NCI-H2081 (cell line): ENCODE measurements around the gene PROZ.

Source experiments
- DNase-seq, 2 experiments: peaks; one replicate each; lab custom pipeline; 2025; lab: John Stamatoyannopoulos, UW

The PROZ gene

DNA sequence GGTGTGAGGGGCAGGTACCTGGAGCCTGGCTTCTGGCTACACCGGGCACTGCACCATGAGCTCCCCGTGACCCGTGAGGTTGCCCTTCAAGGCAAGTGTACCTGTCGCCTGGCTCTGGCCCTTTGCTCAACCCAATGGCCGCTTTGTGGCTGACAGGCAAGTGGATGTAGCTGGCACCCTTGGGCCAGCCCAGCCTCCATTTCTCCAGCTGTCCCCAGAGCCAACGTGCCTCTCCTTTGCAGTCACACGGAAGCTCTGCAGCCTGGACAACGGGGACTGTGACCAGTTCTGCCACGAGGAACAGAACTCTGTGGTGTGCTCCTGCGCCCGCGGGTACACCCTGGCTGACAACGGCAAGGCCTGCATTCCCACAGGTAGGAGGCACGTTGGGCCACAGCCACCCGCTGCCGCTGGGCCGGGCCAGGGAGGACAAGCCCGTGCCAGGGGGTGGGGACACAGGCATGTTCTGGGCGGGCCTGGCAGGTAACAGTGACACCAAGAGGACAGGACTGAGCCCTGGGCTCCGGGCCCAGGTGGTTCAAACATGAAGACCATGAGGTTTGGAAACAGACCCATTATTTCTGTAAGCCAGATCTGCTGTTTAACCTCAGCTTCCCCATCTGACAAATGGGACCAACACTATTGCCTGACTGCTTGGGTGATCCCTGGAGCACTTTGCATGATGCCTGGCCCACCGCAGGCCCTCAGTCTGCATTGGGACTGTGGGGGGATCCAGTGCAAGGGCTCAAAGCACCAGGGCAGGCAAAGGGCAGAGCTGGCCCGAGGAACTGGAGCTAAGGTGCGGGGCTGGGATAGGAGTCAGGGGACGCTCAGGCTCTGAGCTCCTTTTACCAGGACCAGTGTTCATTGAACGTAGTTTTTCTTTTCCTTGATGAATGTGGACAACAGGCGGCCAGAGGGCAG, 17.5 kb upstream of the PROZ start:
- DNase-seq = no peak

DNA sequence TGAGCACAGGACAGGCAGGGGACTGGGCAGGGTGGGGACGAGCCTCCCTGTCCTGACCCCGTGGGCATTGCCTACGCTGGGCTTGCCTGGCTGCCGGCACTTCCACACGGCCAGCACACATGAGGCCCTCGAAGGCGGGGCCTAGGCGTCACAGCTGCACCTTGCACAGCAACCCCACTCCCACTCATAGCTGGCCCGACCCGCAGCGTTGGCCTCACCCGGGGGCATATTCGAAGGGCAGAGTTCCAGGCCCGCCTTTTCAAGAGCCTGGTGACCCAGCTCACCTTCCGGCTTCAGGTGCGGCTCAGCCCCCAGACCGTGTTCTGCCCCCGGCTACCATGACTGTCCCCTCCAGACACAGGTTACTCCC, 16.9 kb upstream of the PROZ start:
- no peak for DNase-seq

GRCh38 chr13:113142876-113143275, 15.6 kb upstream of the PROZ start:
- no peak for DNase-seq

DNA sequence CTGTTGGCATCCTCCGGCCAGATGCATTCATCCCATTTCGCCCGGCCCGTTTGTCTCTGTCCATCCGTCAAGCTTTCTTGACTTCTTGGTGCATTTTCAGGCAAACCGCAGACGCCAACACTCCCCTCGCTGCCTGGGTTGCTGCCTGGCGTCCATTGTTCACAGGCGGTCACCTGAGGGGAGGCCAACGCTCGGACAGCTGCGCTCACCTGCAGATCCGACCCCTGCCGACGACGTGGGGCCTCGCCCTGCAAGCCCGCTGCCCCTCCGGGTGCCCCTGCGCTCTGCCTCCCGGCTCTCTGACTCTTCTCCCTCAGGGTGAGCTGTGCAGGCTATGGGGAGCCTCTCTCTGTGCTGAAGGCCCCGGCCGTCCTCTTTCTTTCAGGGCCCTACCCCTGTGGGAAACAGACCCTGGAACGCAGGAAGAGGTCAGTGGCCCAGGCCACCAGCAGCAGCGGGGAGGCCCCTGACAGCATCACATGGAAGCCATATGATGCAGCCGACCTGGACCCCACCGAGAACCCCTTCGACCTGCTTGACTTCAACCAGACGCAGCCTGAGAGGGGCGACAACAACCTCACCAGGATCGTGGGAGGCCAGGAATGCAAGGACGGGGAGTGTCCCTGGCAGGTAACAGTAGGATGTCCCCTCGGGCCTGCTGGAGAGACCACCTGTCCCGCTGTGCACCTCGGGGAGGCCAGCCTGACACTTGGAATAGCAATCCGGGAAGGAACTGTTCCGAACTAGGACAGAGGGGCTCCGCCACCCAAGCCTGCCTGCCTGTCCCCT, 14.8 kb upstream of the PROZ start:
- no peak for DNase-seq

DNA sequence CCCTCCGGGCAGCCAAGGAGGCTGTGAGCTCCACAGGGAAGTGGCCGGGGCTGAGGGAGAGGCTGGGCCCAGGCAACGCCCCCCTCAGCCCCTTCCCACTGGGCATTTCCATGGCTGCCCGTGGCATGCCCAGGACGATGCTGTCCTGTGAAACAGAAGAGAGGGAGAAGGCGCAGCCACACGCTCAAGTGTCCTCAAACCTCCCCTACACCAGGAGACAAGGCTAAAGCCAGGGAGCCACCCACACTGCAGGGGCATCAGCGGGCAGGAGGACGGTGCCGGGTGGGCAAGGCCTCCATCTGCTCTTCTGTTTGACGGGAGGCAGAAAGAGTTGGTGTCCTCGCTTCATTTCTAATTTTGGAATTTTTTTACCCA, 14.2 kb upstream of the PROZ start:
- no peak for DNase-seq

GRCh38 chr13:113145496-113145895, 13.0 kb upstream of the PROZ start:
- no peak for DNase-seq

DNA sequence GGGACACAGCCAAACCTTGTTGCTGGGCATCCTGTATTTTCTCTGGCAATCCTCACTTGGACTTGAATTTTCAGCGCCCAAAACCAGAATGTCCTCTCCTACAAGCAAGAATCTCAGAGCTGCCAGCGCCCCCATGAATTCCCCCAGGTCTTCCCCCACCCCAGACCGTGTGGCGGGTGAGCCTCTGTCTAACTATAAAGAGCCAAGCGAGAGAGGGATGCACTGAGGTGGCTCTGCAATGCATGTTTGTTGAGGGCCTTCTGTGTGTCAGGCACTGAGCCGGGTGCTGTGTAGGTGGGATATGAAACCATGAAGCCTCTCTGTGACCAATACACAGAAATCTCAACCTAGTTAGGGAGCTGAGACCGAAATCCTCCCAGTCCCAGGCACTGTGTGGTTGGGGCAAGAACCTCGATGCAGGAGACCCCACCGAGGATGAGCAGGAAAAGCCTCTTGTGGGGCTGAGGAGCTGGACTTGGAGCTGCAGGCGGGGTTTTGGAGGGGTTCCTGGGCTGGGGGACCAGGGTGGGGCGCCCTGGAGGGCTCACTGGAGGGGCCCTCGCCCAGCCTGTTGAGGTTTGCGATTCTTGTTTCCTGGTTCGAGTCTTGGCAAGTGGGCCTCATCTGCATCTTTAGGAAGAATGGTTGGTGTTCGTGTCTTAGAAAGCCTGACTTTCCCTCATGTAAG, 12.4 kb upstream of the PROZ start:
- no peak for DNase-seq

DNA sequence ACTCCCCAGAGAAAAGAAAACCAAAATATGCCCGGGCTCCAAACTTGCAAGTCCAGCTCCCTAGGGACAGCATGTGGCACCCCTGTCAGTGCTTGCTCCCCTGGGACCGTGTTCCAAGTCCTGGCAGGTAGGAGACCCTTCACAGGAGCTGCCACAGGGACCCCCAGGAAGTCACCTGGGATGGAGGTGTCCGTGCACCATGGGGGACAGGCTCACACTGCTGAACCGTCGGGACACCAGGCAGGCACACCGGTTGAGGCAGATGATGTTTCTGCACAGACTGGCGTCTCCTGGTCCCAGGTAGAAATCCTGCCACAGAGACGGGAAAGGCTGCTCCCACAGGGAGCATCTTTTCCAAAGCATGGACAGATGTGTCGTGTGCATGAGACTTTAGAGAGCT, 11.7 kb upstream of the PROZ start:
- no peak for DNase-seq

DNA sequence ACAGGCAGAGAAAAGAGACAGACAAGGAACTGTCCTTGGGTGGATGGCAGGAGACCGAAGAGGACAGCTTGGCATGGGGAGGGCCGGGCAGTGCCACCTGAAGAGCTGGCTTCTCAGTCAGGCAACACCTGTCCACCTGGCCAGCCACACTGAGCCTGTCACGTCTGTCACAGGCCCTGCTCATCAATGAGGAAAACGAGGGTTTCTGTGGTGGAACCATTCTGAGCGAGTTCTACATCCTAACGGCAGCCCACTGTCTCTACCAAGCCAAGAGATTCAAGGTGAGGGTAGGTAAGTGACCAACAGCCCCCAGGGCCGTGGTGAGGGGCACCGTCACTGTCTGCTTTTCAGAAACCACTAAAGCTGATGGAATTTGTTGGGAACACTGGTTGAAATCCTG, 11.2 kb upstream of the PROZ start:
- no peak for DNase-seq

DNA sequence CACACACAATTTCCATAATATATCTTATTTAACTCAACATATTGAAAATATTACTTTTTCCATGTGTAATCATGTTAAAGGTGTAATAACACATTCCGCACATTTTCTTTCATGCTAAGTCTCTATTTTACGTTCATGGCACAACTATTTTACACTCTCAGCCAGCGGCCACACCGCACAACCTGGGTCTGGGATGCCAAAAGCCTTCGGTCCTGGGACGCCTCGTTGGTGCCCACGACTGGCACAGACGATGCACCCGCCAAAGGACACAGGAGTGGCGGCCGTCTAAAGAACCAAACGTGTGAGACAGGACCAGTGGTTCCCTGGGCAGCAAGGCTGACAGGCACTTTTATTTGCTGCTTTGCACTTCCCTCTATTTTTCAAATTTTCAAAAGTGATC, 10.0 kb upstream of the PROZ start:
- DNase-seq = no peak

DNA sequence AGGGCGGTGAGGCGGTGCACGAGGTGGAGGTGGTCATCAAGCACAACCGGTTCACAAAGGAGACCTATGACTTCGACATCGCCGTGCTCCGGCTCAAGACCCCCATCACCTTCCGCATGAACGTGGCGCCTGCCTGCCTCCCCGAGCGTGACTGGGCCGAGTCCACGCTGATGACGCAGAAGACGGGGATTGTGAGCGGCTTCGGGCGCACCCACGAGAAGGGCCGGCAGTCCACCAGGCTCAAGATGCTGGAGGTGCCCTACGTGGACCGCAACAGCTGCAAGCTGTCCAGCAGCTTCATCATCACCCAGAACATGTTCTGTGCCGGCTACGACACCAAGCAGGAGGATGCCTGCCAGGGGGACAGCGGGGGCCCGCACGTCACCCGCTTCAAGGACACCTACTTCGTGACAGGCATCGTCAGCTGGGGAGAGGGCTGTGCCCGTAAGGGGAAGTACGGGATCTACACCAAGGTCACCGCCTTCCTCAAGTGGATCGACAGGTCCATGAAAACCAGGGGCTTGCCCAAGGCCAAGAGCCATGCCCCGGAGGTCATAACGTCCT, 9.4 kb upstream of the PROZ start:
- no peak for DNase-seq

GRCh38 chr13:113149711-113150549, 8.5 kb upstream of the PROZ start:
- no peak for DNase-seq

GRCh38 chr13:113150550-113151365, 7.7 kb upstream of the PROZ start:
- no peak for DNase-seq

DNA sequence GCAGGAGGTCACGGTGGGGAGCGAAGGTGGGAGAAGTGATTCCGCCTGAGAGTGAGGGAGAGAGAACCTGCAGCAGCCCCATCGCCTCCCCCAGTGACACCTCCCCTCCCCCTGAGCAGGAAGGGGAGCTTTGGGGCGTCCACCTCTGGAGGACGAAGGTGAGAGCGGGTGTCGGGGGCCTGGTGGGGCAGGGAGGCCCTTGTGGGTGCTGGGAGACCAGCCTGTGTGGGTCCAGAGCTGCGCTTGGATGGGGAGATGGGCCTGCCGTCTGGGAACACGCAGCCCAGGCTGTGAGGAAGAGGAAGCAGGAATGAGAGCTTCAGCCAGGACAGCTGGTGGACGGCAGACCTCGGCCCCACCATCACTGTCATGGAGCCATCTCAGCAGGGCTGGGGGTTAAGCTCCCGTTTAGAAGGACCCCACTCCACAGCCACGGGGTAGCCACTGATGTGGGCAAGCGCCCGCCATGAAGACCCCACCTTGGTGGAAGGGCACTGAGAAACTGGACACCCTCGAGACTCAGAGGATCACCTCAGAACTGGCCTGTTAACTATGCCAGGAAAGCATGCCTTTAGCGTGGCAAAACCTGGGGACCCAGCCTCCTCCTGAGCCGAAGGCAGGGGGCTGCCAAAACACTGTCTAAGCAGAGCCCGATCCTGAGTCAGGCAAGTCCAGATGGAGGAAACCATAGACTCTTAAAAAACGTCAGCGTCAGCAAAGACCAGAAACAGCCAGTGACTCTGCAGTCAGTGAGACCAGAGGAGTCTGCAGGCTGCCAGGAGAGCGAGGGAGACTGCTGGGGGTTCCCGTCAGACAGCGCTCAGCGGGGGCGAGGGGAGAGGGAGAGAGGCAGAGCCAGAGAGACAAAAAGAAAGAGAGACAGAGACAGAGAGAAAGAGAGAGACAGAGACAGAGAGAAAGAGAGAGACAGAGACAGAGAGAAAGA, 6.4 kb upstream of the PROZ start:
- no peak for DNase-seq

GRCh38 chr13:113152691-113152983, 5.8 kb upstream of the PROZ start:
- no peak for DNase-seq

DNA sequence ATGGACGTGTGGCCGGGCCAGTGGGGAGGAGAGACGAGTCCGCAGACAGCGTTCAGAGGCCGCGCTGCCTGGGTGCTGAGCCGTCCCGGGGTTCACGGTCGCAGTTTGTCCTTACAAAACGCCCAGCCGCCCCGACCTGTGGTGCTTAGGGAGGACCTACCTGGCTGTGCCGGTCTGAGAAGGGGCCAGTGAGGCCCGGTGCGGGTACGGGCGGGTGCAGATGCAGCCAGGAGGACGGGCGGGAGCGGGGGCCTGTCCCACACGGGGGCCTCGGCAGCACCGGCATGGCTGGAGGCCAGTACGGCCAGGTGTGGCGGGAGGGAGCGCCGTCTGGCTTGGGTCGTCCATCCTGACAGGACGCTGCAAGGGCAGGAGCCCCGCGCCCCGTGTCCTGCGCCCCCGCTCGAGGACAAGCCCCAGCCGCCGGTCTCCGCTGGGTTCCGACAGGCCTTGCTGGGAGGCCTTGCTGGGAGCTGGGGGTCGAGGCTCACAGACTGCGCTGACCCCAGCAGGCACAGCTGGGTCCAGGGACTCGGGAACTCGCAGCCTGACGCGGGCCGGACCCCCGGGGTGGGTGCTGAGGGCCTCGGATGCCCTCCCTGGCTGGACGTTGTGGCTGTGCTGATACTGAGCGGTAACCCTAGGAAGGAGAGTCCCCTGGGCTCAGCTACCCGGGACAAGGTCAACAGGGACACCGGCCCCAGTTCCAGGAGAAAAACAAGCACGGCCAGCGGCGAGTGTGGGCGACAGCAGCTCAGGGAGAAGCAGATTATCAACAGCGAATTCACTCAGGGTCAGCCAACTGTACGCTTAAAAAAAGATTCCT, 5.3 kb upstream of the PROZ start:
- no peak for DNase-seq

GRCh38 chr13:113153810-113154748, 4.4 kb upstream of the PROZ start:
- peak; percentile 50 to 60 for DNase-seq

DNA sequence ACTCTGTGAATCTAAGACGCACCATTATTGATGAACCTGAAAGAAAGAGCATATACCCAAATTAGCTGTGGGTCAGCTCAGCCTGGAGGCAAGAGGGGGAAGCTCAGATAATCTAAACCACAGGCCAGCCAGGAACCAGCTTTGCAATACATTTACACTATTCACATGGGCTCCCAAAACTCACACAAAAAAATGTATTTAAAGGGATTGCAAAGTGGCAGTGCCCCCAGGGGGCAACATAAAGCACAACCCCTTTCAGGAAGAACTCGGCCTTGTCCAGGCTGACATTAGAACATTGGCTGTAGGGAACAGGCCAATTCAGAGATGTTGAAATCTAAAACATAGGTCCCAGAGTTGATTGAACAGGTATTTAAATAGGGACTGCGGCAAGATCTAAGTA, 3.2 kb upstream of the PROZ start:
- DNase-seq = no peak
